OCI-LY7 (cell line): ENCODE data around the gene HAT1.

Source experiments
- CTCF ChIP-seq: fragments of 200-600 bp; sonication (generic); conservative IDR thresholded peaks from 2 replicates; pipeline ENCODE4 v1.5.1; 2014; ENCODE audit warnings: mild to moderate bottlenecking, antibody characterized with exemption, low read length, moderate library complexity, mixed read lengths
- EZH2phosphoT487 ChIP-seq: fragments of 200-600 bp; sonication (generic); IDR thresholded peaks from 2 replicates; pipeline ENCODE4 v1.6.1; 2018; ENCODE audit warnings: low read depth, borderline replicate concordance, mild to moderate bottlenecking, mixed run types, antibody characterized with exemption, low read length, moderate library complexity, mixed read lengths

- TF ChIP-seq CTCF (no peak), EZH2phosphoT487 (no peak)
These were observed 62.8 kb downstream of the HAT1 start for GRCh38 chr2:171985076-171985475.
